Gastroesophageal sphincter (tissue), 4 donors: Measurements from ENCODE around the gene NEMP1. TPM values are rescaled to one million over a fixed set of nuclear protein-coding genes. Genes with fewer than 3 reads are reported as not detected.
"Not testable (repeated sequence)": the region's sequence is repeated elsewhere in the genome, so short reads cannot be mapped to it uniquely, and the experiment has no call there.

Experiments used
- ATAC-seq: fragments of 150-250 bp; one replicate; pipeline ENCODE4 v1.9.1; 2016; ENCODE audit warnings: mild to moderate bottlenecking, moderate library complexity
- H3K27ac ChIP-seq, 4 donors: fragments of 200-600 bp; sonication (generic) in 3 of 4; 1 replicate in 3 of 4; 2 replicates in 1 of 4; pipeline ENCODE4 v1.5.1; 2016 to 2019
- H3K27me3 ChIP-seq: fragments of 200-600 bp; sonication (generic); one replicate; pipeline ENCODE4 v1.5.1; 2019
- H3K36me3 ChIP-seq, 2 donors: fragments of 200-600 bp; sonication (generic); one replicate each; pipeline ENCODE4 v1.5.1; 2019; ENCODE audit warnings: control low read depth in 1 of 2
- H3K4me1 ChIP-seq, 3 donors: fragments of 200-600 bp; sonication (generic); 1 replicate in 2 of 3; 2 replicates in 1 of 3; pipeline ENCODE4 v1.5.1; 2016 to 2019; ENCODE audit warnings: control low read depth in 2 of 3
- H3K4me3 ChIP-seq, 2 donors: fragments of 200-600 bp; sonication (generic); one replicate each; pipeline ENCODE4 v1.5.1; 2019; ENCODE audit warnings: mild to moderate bottlenecking in 1 of 2, moderate library complexity in 1 of 2
- H3K9me3 ChIP-seq, 3 donors: fragments of 200-600 bp; sonication (generic); one replicate each; pipeline ENCODE4 v1.5.1; 2017 to 2019; ENCODE audit warnings: control low read depth in 2 of 3
- CTCF ChIP-seq, 4 experiments: fragments of 200-600 bp in 2 of 4; fragments of 450-650 bp in 2 of 4; sonication (generic) in 1 of 4; IDR thresholded peaks; one replicate each; pipeline ENCODE4 v1.5.1; 2017 to 2019; ENCODE audit warnings: antibody characterized with exemption in 4 of 4, mild to moderate bottlenecking in 2 of 4, moderate library complexity in 2 of 4
- EP300 ChIP-seq: sonication (generic); formaldehyde crosslinking; IDR thresholded peaks from one replicate; pipeline ENCODE4 v1.6.1; 2017; ENCODE audit warnings: antibody characterized with exemption, mild to moderate bottlenecking
- POLR2A ChIP-seq, 2 donors: fragments of 450-650 bp; IDR thresholded peaks; one replicate each; pipeline ENCODE4 v1.6.1; 2017; ENCODE audit warnings: antibody characterized with exemption in 2 of 2, mild to moderate bottlenecking in 2 of 2, moderate library complexity in 1 of 2
- POLR2AphosphoS5 ChIP-seq: sonication (generic); formaldehyde crosslinking; IDR thresholded peaks from one replicate; pipeline ENCODE4 v1.6.1; 2017; ENCODE audit warnings: antibody characterized with exemption
- WGBS, 2 donors: methylation state at CpG; one replicate each; pipeline ENCODE4 v1.1.5; 2018; ENCODE audit warnings: low coverage in 1 of 2; 5-methylcytosine and 5-hydroxymethylcytosine counted together
- total RNA-seq, 4 donors: library from RNA; depleted of rRNA; stranded (reverse); fragments of >200 nt; gene quantifications; one replicate each; pipeline ENCODE4 v1.1.0, GENCODE V29; 2016

The NEMP1 gene
- total RNA-seq, 4 donors from 2014 or later, result 11.8 to 14.9 (median 12.7) TPM

- TF ChIP-seq CTCF (IDR thresholded peaks at IDR 0.05), result no peak
- TF ChIP-seq POLR2A (IDR thresholded peaks at IDR 0.05), result no peak
- no peak for TF ChIP-seq EP300
- TF ChIP-seq POLR2AphosphoS5, result no peak
- H3K36me3 ChIP-seq, result no peaks in the 10 kb centered on the region
- WGBS, 2 donors, result 79 to 97% methylated on average over 4 to 10 of the region's 11 CpGs
- peaks cover 0 to 37% (median 3%) of the 10 kb centered on the region in 3 donors for H3K4me1 ChIP-seq
- no peak overlapping the region for H3K27ac ChIP-seq
- ATAC-seq, result no peak
- no peaks in the 10 kb centered on the region for H3K27me3 ChIP-seq
- no peak overlapping the region for H3K4me3 ChIP-seq
- no peaks in the 10 kb centered on the region for H3K9me3 ChIP-seq
Observed at GRCh38 chr12:57126061-57126460, 47.5 kb upstream of the NEMP1 start.

- Histone ChIP-seq H3K27ac (no peak overlapping the region), H3K4me1 (peaks cover 0 to 21% (median 3%) of the 10 kb centered on the region in 3 donors), H3K9me3 (no peaks in the 10 kb centered on the region), H3K36me3 (no peaks in the 10 kb centered on the region), H3K27me3 (no peaks in the 10 kb centered on the region), H3K4me3 (no peak overlapping the region)
- 14 to 29% methylated on average over 4 to 8 of the region's 10 CpGs for WGBS, 2 donors
- ATAC-seq, result no peak
- TF ChIP-seq POLR2A (IDR thresholded peaks at IDR 0.05) (no peak), EP300 (no peak), CTCF (IDR thresholded peaks at IDR 0.05) (peak in 3 of 4 experiments; percentile 95 to 98 (median 96)), POLR2AphosphoS5 (peak; percentile 30)
Observed at GRCh38 chr12:57124261-57124877, 45.8 kb upstream of the NEMP1 start.

GRCh38 chr12:57123813-57124212 lies 45.2 kb upstream of the NEMP1 start:
- no peak overlapping the region for H3K27ac ChIP-seq
- H3K9me3 ChIP-seq, result no peaks in the 10 kb centered on the region
- 21 to 22% methylated on average over 2 of the region's 2 CpGs for WGBS, 2 donors
- H3K27me3 ChIP-seq, result no peaks in the 10 kb centered on the region
- H3K4me3 ChIP-seq, result no peak overlapping the region
- no peaks in the 10 kb centered on the region for H3K36me3 ChIP-seq
- TF ChIP-seq POLR2A (IDR thresholded peaks at IDR 0.05) (no peak), EP300 (no peak), CTCF (IDR thresholded peaks at IDR 0.05) (no peak), POLR2AphosphoS5 (no peak)
- peaks cover 0 to 19% (median 3%) of the 10 kb centered on the region in 3 donors for H3K4me1 ChIP-seq
- ATAC-seq, result no peak

- WGBS, 2 donors, result 88% methylated on average over 9 of the region's 11 CpGs; no CpG with 5 or more reads in 1 of the 2 donors
- H3K9me3 ChIP-seq, result not testable (repeated sequence)
Observed at GRCh38 chr12:57120718-57121117, 42.1 kb upstream of the NEMP1 start.

GRCh38 chr12:57119294-57120085 lies 40.9 kb upstream of the NEMP1 start:
- TF ChIP-seq EP300 (no peak), POLR2AphosphoS5 (no peak), POLR2A (IDR thresholded peaks at IDR 0.05) (no peak), CTCF (IDR thresholded peaks at IDR 0.05) (no peak)
- 81 to 86% methylated on average over 1 to 5 of the region's 5 CpGs for WGBS, 2 donors
- no peaks in the 10 kb centered on the region for H3K27me3 ChIP-seq
- H3K9me3 ChIP-seq, result no peaks in the 10 kb centered on the region
- H3K36me3 ChIP-seq, result no peaks in the 10 kb centered on the region
- H3K27ac ChIP-seq, result peak overlapping the region in 1 of 4 donors; percentile 3
- peaks cover 0 to 4% (median 0%) of the 10 kb centered on the region in 3 donors for H3K4me1 ChIP-seq
- no peak overlapping the region for H3K4me3 ChIP-seq
- no peak for ATAC-seq

More at GRCh38 chr12:57120718-57121117, 42.1 kb upstream of the NEMP1 start:
- H3K4me1 ChIP-seq, H3K27me3 ChIP-seq, H3K36me3 ChIP-seq, H3K27ac ChIP-seq, ATAC-seq, H3K4me3 ChIP-seq: not testable (repeated sequence)
